ENCODE measurements around the gene CHSY1.
"Not testable (repeated sequence)": the region's sequence is repeated elsewhere in the genome, so short reads cannot be mapped to it uniquely, and the experiment has no call there.

CHSY1 gene

GRCh38 chr15:101251830-101252820 is at the start of gene CHSY1:
TSS of gene CHSY1 (minus strand) at chr15:101252048. CDS start at chr15:101251456, 592 bp downstream.
- peak; percentile 94 for DNase-seq

GRCh38 chr15:101296418-101297405 is 44.9 kb upstream of the CHSY1 start:
- DNase-seq: no peak

GRCh38 chr15:101295607-101296161 is 43.8 kb upstream of the CHSY1 start:
- DNase-seq: peak in 1 of 3 experiments; percentile 70

GRCh38 chr15:101294731-101295606 is 43.1 kb upstream of the CHSY1 start, which contains the start of gene SNRPA1:
TSS of gene SNRPA1 (minus strand) at chr15:101295248. CDS start at chr15:101295178, 70 bp downstream.
- peak; percentile 97 to 99 (median 97) for DNase-seq

- DNase-seq: peak in 2 of 3 experiments; percentile 37 to 65
Measured at GRCh38 chr15:101293122-101293521, 41.3 kb upstream of the CHSY1 start.

GRCh38 chr15:101288905-101289513 is 37.2 kb upstream of the CHSY1 start:
- DNase-seq: peak; percentile 51 to 74 (median 73)

GRCh38 chr15:101287342-101287741 is 35.5 kb upstream of the CHSY1 start:
- DNase-seq: not testable (repeated sequence)

- no peak for DNase-seq
Measured at GRCh38 chr15:101286471-101287114, 34.7 kb upstream of the CHSY1 start.

GRCh38 chr15:101283931-101284330 is 32.1 kb upstream of the CHSY1 start:
- no peak for DNase-seq

- DNase-seq: no peak
Measured at GRCh38 chr15:101280007-101280406, 28.2 kb upstream of the CHSY1 start.

- peak in 1 of 3 experiments; percentile 29 for DNase-seq
Measured at GRCh38 chr15:101277943-101278564, 26.2 kb upstream of the CHSY1 start.

GRCh38 chr15:101277038-101277822 is 25.4 kb upstream of the CHSY1 start, which contains the start of gene SELENOS:
TSS of gene SELENOS (minus strand) at chr15:101277485. CDS start at chr15:101277417, 68 bp downstream.
- peak; percentile 93 to 98 (median 94) for DNase-seq

GRCh38 chr15:101276501-101277037 is 24.7 kb upstream of the CHSY1 start:
- peak in 2 of 3 experiments; percentile 30 to 61 for DNase-seq

- DNase-seq: no peak
Measured at GRCh38 chr15:101275018-101275417, 23.2 kb upstream of the CHSY1 start.

- DNase-seq: no peak
Measured at GRCh38 chr15:101273534-101273933, 21.7 kb upstream of the CHSY1 start.

- DNase-seq: no peak
Measured at GRCh38 chr15:101272584-101272983, 20.7 kb upstream of the CHSY1 start.

- no peak for DNase-seq
Measured at GRCh38 chr15:101269479-101270223, 17.8 kb upstream of the CHSY1 start.
